ENCODE data around the gene MBOAT2.

Gene MBOAT2

GRCh38 chr2:8849327-8849726, 154.2 kb downstream of the MBOAT2 start:
- Histone ChIP-seq H3K9me3 (ENCODE audit: control insufficient read depth in 2 of 2, low read length in 2 of 2) (no peaks in the 10 kb centered on the region), H3K4me3 (ENCODE audit: low read length in 2 of 2) (no peak overlapping the region), H3K4me1 (ENCODE audit: control insufficient read depth, insufficient read depth, low read length) (no peaks in the 10 kb centered on the region), H3K27me3 (ENCODE audit: control insufficient read depth in 1 of 2, insufficient read depth in 2 of 2, low read length in 2 of 2) (peaks cover 2 to 6% of the 10 kb centered on the region in 2 donors), H3K27ac (ENCODE audit: low read length) (no peak overlapping the region), H3K9ac (ENCODE audit: low read length in 2 of 2) (no peak overlapping the region), H3K36me3 (ENCODE audit: control insufficient read depth in 2 of 2, insufficient read depth in 2 of 2, low read length in 2 of 2) (no peaks in the 10 kb centered on the region)

GRCh38 chr2:8848328-8849100, 155.0 kb downstream of the MBOAT2 start:
- H3K27me3 ChIP-seq (ENCODE audit: control insufficient read depth in 1 of 2, insufficient read depth in 2 of 2, low read length in 2 of 2), result peaks cover 2 to 6% of the 10 kb centered on the region in 2 donors
- no peak overlapping the region for H3K27ac ChIP-seq (ENCODE audit: low read length)
- H3K4me1 ChIP-seq (ENCODE audit: control insufficient read depth, insufficient read depth, low read length), result no peaks in the 10 kb centered on the region
- no peaks in the 10 kb centered on the region for H3K9me3 ChIP-seq (ENCODE audit: control insufficient read depth in 2 of 2, low read length in 2 of 2)
- H3K9ac ChIP-seq (ENCODE audit: low read length in 2 of 2), result no peak overlapping the region
- H3K36me3 ChIP-seq (ENCODE audit: control insufficient read depth in 2 of 2, insufficient read depth in 2 of 2, low read length in 2 of 2), result no peaks in the 10 kb centered on the region
- no peak overlapping the region for H3K4me3 ChIP-seq (ENCODE audit: low read length in 2 of 2)

GRCh38 chr2:8847400-8847799, 156.1 kb downstream of the MBOAT2 start:
- no peak overlapping the region for H3K4me3 ChIP-seq (ENCODE audit: low read length in 2 of 2)
- H3K27me3 ChIP-seq (ENCODE audit: control insufficient read depth in 1 of 2, insufficient read depth in 2 of 2, low read length in 2 of 2), result peaks cover 2 to 6% of the 10 kb centered on the region in 2 donors
- no peak overlapping the region for H3K27ac ChIP-seq (ENCODE audit: low read length)
- H3K9ac ChIP-seq (ENCODE audit: low read length in 2 of 2), result no peak overlapping the region
- no peaks in the 10 kb centered on the region for H3K9me3 ChIP-seq (ENCODE audit: control insufficient read depth in 2 of 2, low read length in 2 of 2)
- no peaks in the 10 kb centered on the region for H3K36me3 ChIP-seq (ENCODE audit: control insufficient read depth in 2 of 2, insufficient read depth in 2 of 2, low read length in 2 of 2)
- H3K4me1 ChIP-seq (ENCODE audit: control insufficient read depth, insufficient read depth, low read length), result no peaks in the 10 kb centered on the region

GRCh38 chr2:8841932-8842331, 161.6 kb downstream of the MBOAT2 start:
- H3K9ac ChIP-seq (ENCODE audit: low read length in 2 of 2), result no peak overlapping the region
- no peaks in the 10 kb centered on the region for H3K9me3 ChIP-seq (ENCODE audit: control insufficient read depth in 2 of 2, low read length in 2 of 2)
- no peak overlapping the region for H3K4me3 ChIP-seq (ENCODE audit: low read length in 2 of 2)
- no peaks in the 10 kb centered on the region for H3K36me3 ChIP-seq (ENCODE audit: control insufficient read depth in 2 of 2, insufficient read depth in 2 of 2, low read length in 2 of 2)
- H3K4me1 ChIP-seq (ENCODE audit: control insufficient read depth, insufficient read depth, low read length), result peaks cover 3% of the 10 kb centered on the region
- no peak overlapping the region for H3K27ac ChIP-seq (ENCODE audit: low read length)
- H3K27me3 ChIP-seq (ENCODE audit: control insufficient read depth in 1 of 2, insufficient read depth in 2 of 2, low read length in 2 of 2), result peaks cover 0 to 2% of the 10 kb centered on the region in 2 donors

GRCh38 chr2:8840475-8841091, 162.9 kb downstream of the MBOAT2 start:
- no peaks in the 10 kb centered on the region for H3K9me3 ChIP-seq (ENCODE audit: control insufficient read depth in 2 of 2, low read length in 2 of 2)

GRCh38 chr2:8839189-8839965, 164.1 kb downstream of the MBOAT2 start:
- H3K27me3 ChIP-seq (ENCODE audit: control insufficient read depth in 1 of 2, insufficient read depth in 2 of 2, low read length in 2 of 2), result no peaks in the 10 kb centered on the region
- peaks cover 23% of the 10 kb centered on the region for H3K4me1 ChIP-seq (ENCODE audit: control insufficient read depth, insufficient read depth, low read length)
- H3K9ac ChIP-seq (ENCODE audit: low read length in 2 of 2), result no peak overlapping the region
- no peak overlapping the region for H3K27ac ChIP-seq (ENCODE audit: low read length)
- H3K4me3 ChIP-seq (ENCODE audit: low read length in 2 of 2), result no peak overlapping the region
- no peaks in the 10 kb centered on the region for H3K9me3 ChIP-seq (ENCODE audit: control insufficient read depth in 2 of 2, low read length in 2 of 2)
- no peaks in the 10 kb centered on the region for H3K36me3 ChIP-seq (ENCODE audit: control insufficient read depth in 2 of 2, insufficient read depth in 2 of 2, low read length in 2 of 2)

More at GRCh38 chr2:8840475-8841091, 162.9 kb downstream of the MBOAT2 start:
- Histone ChIP-seq H3K27ac (ENCODE audit: low read length) (no peak overlapping the region), H3K9ac (ENCODE audit: low read length in 2 of 2) (no peak overlapping the region), H3K4me1 (ENCODE audit: control insufficient read depth, insufficient read depth, low read length) (peaks cover 12% of the 10 kb centered on the region), H3K4me3 (ENCODE audit: low read length in 2 of 2) (no peak overlapping the region), H3K36me3 (ENCODE audit: control insufficient read depth in 2 of 2, insufficient read depth in 2 of 2, low read length in 2 of 2) (no peaks in the 10 kb centered on the region), H3K27me3 (ENCODE audit: control insufficient read depth in 1 of 2, insufficient read depth in 2 of 2, low read length in 2 of 2) (peaks cover 0 to 2% of the 10 kb centered on the region in 2 donors)

- Histone ChIP-seq H3K36me3 (ENCODE audit: control insufficient read depth in 2 of 2, insufficient read depth in 2 of 2, low read length in 2 of 2) (no peaks in the 10 kb centered on the region), H3K4me1 (ENCODE audit: control insufficient read depth, insufficient read depth, low read length) (peaks cover 29% of the 10 kb centered on the region), H3K27me3 (ENCODE audit: control insufficient read depth in 1 of 2, insufficient read depth in 2 of 2, low read length in 2 of 2) (no peaks in the 10 kb centered on the region), H3K9me3 (ENCODE audit: control insufficient read depth in 2 of 2, low read length in 2 of 2) (no peaks in the 10 kb centered on the region), H3K27ac (ENCODE audit: low read length) (peak overlapping the region; percentile 67), H3K4me3 (ENCODE audit: low read length in 2 of 2) (peak overlapping the region; percentile 45 to 91), H3K9ac (ENCODE audit: low read length in 2 of 2) (peak overlapping the region; percentile 17 to 66)
Observed at GRCh38 chr2:8837795-8838140, 165.7 kb downstream of the MBOAT2 start.

- Histone ChIP-seq H3K4me3 (ENCODE audit: low read length in 2 of 2) (peak within 1 kb of the TSS; percentile 80 to 91), H3K27me3 (ENCODE audit: control insufficient read depth in 1 of 2, insufficient read depth in 2 of 2, low read length in 2 of 2) (no peaks in the 10 kb centered on the region), H3K36me3 (ENCODE audit: control insufficient read depth in 2 of 2, insufficient read depth in 2 of 2, low read length in 2 of 2) (no peaks in the 10 kb centered on the region), H3K27ac (ENCODE audit: low read length) (peak within 1 kb of the TSS; percentile 67), H3K9me3 (ENCODE audit: control insufficient read depth in 2 of 2, low read length in 2 of 2) (no peaks in the 10 kb centered on the region), H3K4me1 (ENCODE audit: control insufficient read depth, insufficient read depth, low read length) (peaks cover 29% of the 10 kb centered on the region), H3K9ac (ENCODE audit: low read length in 2 of 2) (peak within 1 kb of the TSS; percentile 72 to 81)
Observed at GRCh38 chr2:8836971-8837794, 166.3 kb downstream of the MBOAT2 start, which contains the start of gene KIDINS220. TSS of gene KIDINS220 (minus strand) at chr2:8837613. CDS start at chr2:8827093, 10,520 bp downstream.

GRCh38 chr2:8835279-8835678, 168.2 kb downstream of the MBOAT2 start:
- Histone ChIP-seq H3K9ac (ENCODE audit: low read length in 2 of 2) (no peak overlapping the region), H3K27me3 (ENCODE audit: control insufficient read depth in 1 of 2, insufficient read depth in 2 of 2, low read length in 2 of 2) (no peaks in the 10 kb centered on the region), H3K4me1 (ENCODE audit: control insufficient read depth, insufficient read depth, low read length) (peaks cover 33% of the 10 kb centered on the region), H3K9me3 (ENCODE audit: control insufficient read depth in 2 of 2, low read length in 2 of 2) (no peaks in the 10 kb centered on the region), H3K36me3 (ENCODE audit: control insufficient read depth in 2 of 2, insufficient read depth in 2 of 2, low read length in 2 of 2) (no peaks in the 10 kb centered on the region), H3K4me3 (ENCODE audit: low read length in 2 of 2) (peak overlapping the region in 1 of 2 donors; percentile 32), H3K27ac (ENCODE audit: low read length) (no peak overlapping the region)

- Histone ChIP-seq H3K4me3 (ENCODE audit: low read length in 2 of 2) (peak overlapping the region in 1 of 2 donors; percentile 8), H3K27ac (ENCODE audit: low read length) (no peak overlapping the region), H3K4me1 (ENCODE audit: control insufficient read depth, insufficient read depth, low read length) (peaks cover 33% of the 10 kb centered on the region)
Observed at GRCh38 chr2:8833853-8834252, 169.6 kb downstream of the MBOAT2 start.

More at GRCh38 chr2:8833853-8834252, 169.6 kb downstream of the MBOAT2 start:
- H3K36me3 ChIP-seq (ENCODE audit: control insufficient read depth in 2 of 2, insufficient read depth in 2 of 2, low read length in 2 of 2), result no peaks in the 10 kb centered on the region
- no peak overlapping the region for H3K9ac ChIP-seq (ENCODE audit: low read length in 2 of 2)
- no peaks in the 10 kb centered on the region for H3K9me3 ChIP-seq (ENCODE audit: control insufficient read depth in 2 of 2, low read length in 2 of 2)
- no peaks in the 10 kb centered on the region for H3K27me3 ChIP-seq (ENCODE audit: control insufficient read depth in 1 of 2, insufficient read depth in 2 of 2, low read length in 2 of 2)

Data from stomach smooth muscle (tissue), 2 donors.